ENCODE results near the gene PPP3R1. TPM values are rescaled to one million over a fixed set of nuclear protein-coding genes. Genes with fewer than 3 reads are reported as not detected.

The PPP3R1 gene, protein sequence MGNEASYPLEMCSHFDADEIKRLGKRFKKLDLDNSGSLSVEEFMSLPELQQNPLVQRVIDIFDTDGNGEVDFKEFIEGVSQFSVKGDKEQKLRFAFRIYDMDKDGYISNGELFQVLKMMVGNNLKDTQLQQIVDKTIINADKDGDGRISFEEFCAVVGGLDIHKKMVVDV
- total RNA-seq (ENCODE audit: low replicate concordance), result 10.6 and 38.6 TPM in 2 replicates

DNA sequence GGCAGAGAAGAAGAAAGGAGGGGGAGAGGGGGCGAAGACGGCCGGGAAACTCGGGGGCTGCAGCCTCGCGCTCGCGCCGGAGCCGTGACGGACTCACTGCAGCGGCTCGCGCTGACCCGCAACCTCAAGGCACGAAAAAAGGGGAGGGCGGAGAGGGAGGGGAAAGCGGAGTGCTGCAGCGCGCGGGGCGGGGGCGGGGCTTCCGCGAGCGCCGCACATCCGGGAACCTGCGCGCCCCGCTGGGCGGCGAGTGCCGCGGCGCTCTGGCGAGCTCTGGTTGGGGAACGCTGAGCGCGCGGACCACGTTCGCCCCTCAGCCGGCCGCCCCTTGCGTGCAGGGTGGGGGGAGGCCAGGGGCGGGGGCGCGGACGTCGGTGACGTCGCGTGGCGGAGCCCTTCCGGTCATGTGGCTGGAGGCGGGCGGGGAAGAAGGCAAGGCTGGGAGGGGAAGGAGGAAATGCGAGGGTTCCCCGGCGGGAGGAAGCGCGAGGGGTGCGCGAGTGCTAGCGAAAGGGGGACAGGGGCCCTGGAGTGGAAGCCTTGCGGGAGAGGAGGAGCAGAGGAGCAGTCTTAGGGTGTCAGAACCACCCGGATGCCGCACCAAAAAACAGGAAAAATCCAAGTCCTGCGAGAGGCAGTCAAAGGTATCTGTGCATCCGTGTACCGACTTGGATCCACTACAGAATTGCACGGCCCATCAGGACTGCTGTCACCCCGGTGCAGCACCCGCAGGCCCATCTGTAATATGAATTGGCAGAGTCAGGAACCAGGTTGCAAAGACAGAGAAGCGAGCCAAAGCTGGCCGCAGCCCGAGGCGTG lies at the start of gene PPP3R1:
Gene PPP3R1, minus strand, starts transcription at position 133 of the 819 bp plus-strand sequence. CDS start 405 bp downstream, outside the sequence.
- TF ChIP-seq, protein P1, sequence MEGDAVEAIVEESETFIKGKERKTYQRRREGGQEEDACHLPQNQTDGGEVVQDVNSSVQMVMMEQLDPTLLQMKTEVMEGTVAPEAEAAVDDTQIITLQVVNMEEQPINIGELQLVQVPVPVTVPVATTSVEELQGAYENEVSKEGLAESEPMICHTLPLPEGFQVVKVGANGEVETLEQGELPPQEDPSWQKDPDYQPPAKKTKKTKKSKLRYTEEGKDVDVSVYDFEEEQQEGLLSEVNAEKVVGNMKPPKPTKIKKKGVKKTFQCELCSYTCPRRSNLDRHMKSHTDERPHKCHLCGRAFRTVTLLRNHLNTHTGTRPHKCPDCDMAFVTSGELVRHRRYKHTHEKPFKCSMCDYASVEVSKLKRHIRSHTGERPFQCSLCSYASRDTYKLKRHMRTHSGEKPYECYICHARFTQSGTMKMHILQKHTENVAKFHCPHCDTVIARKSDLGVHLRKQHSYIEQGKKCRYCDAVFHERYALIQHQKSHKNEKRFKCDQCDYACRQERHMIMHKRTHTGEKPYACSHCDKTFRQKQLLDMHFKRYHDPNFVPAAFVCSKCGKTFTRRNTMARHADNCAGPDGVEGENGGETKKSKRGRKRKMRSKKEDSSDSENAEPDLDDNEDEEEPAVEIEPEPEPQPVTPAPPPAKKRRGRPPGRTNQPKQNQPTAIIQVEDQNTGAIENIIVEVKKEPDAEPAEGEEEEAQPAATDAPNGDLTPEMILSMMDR (IDR thresholded peaks at IDR 0.05; ENCODE audit: insufficient read depth, low read length), result no peak
- peak; percentile 94 for DNase-seq (ENCODE audit: low read depth)
- H3K4me3 ChIP-seq (ENCODE audit: low read depth, low read length), result peak within 1 kb of the TSS; percentile 91

DNA sequence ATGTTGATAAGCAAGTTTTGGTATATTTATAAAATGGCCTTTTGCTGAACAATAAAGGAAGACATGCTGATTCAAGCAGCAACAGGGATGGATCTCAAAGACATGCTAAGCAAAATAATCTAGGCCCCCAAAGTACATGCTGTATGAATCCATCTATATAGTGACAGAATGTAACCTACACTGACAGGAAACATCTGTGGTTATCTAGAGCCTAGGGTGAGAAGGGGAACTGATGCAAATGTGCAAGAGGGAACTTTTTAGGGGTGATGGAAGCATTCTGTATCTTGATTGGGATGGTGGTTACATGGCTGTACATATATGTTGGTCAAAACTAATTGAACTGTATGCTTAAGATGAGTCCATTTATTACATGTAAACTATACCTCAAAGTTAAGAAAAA lies 43.2 kb upstream of the PPP3R1 start:
- no peak overlapping the region for H3K4me3 ChIP-seq (ENCODE audit: low read depth, low read length)
- TF ChIP-seq, protein P1 (IDR thresholded peaks at IDR 0.05; ENCODE audit: insufficient read depth, low read length), result no peak
- no peak for DNase-seq (ENCODE audit: low read depth)

DNA sequence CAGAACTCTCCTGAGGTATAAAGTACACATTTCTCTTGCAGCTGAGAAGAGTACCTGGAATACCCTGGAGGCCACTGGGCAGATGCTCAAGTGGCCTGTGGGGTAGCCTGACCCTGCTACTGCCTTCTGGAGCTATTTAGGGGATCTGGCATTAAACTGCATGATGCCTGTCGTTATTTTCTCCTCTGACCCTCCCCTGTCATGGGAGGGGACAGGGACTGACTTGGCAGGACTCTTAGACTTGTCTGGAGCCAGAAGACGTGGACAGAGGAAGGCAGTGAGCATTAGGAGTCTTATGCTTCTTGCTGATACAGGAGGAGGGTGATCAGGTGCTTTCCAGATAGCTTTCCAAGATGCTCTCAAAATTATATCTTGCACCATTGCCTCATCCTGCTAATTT lies 42.6 kb upstream of the PPP3R1 start:
- TF ChIP-seq, protein P1 (IDR thresholded peaks at IDR 0.05; ENCODE audit: insufficient read depth, low read length), result no peak
- no peak for DNase-seq (ENCODE audit: low read depth)
- no peak overlapping the region for H3K4me3 ChIP-seq (ENCODE audit: low read depth, low read length)

DNA sequence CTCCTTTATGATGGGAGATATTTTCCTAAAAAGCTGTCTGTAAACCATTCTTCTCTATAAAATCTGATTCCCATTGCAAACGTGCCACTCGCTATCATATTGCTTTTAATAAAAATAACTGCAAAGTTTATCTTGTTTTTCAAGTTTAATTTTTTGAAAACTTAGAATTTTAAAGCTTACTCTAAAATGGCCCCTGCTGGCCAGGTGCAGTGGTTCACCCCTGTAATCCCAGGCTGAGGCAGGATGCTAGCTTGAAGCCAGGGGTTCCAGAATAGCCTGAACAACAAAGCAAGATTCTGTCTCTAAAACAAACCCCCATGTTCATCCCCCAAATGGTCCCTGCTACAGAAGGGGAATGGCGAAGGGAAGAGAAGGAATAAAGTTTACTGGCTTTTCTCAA lies 41.9 kb upstream of the PPP3R1 start:
- no peak overlapping the region for H3K4me3 ChIP-seq (ENCODE audit: low read depth, low read length)
- TF ChIP-seq, protein P1 (IDR thresholded peaks at IDR 0.05; ENCODE audit: insufficient read depth, low read length), result peak; percentile 10
- DNase-seq (ENCODE audit: low read depth), result no peak

DNA sequence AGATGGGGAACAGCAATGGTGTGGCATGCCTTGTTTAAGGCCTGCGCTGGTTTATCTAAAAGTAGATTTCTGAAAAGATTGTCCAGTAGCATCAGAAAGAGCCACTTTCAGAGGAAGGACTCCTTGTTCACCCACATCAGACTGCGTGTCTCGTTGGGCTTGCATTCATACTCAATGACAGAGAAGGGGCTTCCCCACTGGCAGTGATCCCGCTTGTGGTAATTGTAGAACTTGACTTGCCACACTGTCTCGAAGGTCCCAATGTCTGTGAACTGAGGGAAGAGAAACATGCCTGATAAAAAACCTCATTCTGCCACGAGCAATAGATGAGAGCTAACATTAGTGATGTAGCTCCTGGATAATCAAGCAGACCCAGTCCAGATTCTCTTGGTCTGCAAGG lies 41.4 kb upstream of the PPP3R1 start:
- H3K4me3 ChIP-seq (ENCODE audit: low read depth, low read length), result no peak overlapping the region
- TF ChIP-seq, protein P1 (IDR thresholded peaks at IDR 0.05; ENCODE audit: insufficient read depth, low read length), result no peak
- no peak for DNase-seq (ENCODE audit: low read depth)

DNA sequence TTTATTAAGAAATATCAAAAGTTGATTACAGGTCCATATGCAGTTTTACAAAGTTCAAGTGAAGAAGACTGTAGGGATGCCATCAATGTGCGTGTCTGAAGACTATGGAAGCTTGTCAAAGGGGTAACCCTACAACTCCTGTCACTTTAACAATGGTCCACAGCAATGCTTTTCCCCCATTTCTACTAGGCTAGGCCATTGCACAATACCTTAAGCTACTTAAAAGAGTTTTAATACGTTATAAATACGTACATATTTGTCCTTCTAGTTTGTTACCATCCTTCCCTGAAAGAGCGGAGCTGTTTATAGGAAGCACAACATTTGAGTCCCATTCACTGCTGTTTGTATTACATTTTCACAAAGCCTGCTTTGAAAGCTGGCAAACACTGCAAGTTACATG lies 40.7 kb upstream of the PPP3R1 start:
- DNase-seq (ENCODE audit: low read depth), result no peak
- no peak overlapping the region for H3K4me3 ChIP-seq (ENCODE audit: low read depth, low read length)
- TF ChIP-seq, protein P1 (IDR thresholded peaks at IDR 0.05; ENCODE audit: insufficient read depth, low read length), result no peak
